Stimulated activated CD8-positive, alpha-beta memory T cell treated with anti-CD3 and anti-CD28 coated beads, Interleukin-12 subunit alpha, Interleukin-12 subunit beta, amount 100 ng/mL, for 1 hour (primary cell): Measurements from ENCODE around the gene ACOT8.
"Not testable (repeated sequence)": the region's sequence is repeated elsewhere in the genome, so short reads cannot be mapped to it uniquely, and the experiment has no call there.

ENCODE experiments used
- DNase-seq: peaks from one replicate; pipeline ENCODE4 v3.0.0-alpha.2; 2020; ENCODE audit warnings: low read depth

The ACOT8 gene

GRCh38 chr20:45827030-45827652 lies 30.1 kb downstream of the ACOT8 start, which contains the start of gene TNNC2:
TNNC2 (minus strand) TSS chr20:45827312; CDS start chr20:45827248, 64 bp downstream.
- DNase-seq = no peak

DNA sequence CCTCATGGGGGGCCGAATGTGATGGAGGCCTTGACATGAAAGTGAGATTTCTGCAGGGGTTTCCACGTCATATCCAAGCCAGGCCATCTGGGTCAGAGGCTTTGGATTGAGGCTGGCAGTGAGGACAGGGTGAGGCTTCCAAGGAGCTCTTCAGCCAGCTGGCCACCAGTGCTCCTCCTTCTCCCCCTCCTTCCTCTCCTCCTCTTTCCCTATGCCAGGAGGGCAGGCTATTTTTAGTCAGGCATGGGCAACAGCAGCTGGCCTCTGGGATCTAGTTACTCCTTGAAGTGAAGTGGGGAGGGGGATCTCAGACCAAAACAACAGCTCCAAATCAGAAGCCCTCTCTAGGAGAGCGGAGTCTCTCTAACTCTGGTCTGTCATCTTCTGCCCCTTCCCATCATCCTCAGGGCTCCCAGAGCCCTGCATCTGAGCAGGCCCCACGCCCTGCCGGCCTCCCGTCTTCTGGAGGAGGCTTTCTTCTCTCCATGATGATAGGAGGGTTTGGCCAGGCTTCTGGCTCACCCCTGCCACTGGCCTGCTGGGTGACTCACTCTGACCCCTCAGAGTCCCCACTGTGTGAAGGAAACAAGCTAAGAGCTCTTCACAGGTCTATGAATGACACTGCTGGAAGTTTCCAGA lies 30.7 kb downstream of the ACOT8 start:
- no peak for DNase-seq

DNA sequence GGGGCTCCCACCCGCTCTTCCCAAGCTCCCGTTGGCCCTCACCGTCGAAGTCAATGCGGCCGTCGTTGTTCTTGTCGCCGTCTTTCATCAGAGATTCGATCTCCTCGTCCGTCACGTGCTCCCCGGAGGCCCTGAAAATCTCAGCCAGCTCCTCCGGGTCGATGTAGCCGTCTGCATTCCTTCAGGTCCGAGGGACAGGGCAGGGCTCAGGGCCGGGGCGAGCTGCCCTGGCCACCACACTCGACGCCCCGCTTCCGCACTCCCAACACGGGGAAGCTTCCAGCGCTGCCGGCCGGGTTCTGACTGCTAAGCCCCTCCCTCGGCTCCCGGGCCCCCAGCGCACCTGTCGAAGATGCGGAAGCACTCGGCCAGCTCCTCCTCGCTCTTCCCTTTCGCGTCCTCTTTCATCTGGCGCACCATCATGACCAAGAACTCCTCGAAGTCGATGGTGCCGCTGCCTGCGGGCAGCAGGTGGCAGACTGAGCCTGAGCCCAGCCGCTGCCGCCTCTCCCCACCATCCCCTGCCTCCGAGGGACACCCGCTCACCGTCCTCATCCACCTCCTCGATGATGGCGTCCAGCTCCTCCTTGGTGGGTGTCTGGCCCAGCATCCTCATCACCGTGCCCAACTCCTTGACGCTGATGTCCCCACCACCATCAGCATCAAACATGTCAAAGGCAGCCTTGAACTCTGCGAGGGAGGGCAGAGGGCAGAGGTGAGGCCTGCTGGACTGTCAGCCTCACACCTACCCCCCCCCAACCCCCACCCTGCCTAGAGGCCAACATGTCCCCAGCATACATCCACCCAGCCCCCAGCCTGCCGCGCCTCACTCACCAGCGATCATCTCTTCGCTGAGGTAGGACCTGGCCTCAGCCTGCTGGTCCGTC lies 33.0 kb downstream of the ACOT8 start:
- DNase-seq = peak; percentile 24

- DNase-seq = no peak
Observed at GRCh38 chr20:45822857-45823256, 34.3 kb downstream of the ACOT8 start.

DNA sequence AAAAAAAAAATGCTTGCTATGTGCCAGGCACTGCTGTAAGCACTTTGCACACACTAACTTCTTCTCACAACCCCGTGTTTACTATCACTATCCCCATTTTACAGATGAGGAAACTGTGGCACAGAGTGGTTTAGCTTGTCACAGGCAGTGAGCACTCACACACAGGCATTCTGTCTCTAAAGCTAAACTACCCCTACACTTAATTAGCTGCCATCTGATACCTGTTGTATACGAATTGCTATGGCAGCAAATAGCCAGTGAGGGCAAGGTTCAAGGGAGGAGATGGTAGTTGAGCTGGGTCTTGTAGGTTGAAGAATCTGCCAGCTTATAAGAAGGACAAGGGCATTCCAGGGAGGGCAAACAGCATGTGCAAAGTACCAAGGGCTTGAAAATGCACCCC lies 35.2 kb downstream of the ACOT8 start:
- no peak for DNase-seq

DNA sequence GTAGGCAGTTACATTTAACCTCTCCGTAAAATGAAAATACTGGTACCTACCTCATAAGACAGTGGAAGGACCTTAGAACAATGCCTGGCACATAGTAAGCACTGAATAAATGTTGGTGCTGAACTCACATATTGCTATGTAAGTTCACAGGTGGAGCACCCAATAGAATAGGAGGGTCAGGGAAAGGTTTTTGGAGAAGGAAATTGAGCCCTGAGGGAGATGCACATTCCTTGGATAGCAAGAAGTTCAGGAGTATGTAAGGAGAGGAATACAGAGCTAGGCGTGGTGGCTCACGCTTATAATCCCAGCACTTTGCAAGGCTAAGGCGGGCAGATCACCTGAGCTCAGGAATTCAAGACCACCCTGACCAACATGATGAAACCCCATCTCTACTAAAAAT lies 37.7 kb downstream of the ACOT8 start:
- no peak for DNase-seq

DNA sequence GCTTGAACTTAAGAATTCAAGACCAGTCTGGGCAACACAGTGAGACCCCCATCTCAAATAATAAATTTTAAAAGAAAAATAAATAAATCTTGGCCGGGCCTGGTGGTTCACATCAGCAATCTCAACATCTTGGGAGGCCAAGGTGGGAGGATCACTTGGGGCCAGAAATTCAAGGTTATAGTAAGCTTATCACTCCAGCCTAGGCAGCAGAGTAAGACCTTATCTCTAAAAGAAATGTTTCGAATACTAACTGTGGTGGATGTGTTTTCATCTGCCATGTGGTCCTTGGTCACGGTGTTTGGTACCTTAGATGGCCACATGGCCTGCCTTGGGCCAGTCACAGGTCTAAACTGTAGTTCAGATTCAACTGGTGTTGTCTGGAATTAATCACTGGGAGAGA lies 39.0 kb downstream of the ACOT8 start:
- no peak for DNase-seq

DNA sequence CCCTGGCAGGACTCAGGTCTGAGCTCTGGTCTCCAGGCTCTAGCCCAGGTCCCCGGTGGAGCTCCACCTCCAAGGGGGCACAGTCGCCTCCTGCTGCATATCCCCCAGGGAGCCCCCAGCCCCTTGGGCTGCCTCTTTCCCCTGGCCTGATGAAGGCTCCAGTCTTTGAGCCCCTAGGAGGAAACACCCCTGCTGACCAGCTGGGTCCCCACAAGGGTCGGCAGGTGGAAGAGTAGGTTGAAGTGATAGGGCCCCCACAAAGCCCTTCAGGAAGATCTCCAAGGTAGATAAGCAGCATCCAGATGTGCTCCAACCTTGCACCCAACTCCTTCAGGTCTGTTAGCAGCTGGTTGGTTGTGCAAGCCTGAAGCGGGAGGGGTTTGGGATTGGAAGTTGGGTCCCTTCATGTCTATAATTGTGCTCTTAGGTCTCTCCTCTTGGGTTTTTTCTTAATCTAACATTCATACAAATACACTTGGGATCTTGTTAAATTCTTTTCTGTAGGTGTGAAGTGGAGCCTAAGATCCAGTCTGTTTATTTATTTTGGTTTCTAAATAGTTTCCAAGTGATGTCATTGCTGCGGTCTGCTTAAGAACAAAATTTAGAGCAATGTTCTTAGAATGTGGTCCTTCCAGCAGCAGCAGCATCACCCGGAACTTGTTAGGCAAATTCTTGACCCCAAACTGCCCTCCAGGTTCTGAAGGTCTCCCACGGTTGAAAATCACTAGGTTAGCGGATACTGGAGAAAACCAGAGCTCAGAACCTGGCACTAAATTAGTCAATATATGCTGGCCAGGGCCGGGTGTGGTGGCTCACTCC lies 39.6 kb downstream of the ACOT8 start:
- DNase-seq = no peak

DNA sequence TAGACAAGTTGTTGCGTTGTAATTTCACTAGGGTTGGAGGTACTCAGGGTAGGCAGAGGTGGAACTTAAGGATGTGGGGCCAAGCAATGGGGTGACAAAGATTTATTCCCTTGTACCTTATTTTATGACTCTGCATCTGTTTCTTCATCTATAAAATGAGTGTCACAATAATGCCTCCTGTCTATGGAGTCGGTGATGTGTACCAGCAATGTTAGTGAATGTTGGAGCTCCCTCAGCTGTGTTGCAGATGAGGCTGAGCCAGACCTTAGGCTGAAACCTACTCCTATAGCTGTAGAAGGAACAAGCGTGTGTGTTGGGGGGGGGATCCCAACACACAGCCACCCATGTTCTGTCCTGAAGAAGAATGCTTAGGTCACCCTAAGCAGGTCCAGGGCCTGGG lies 40.2 kb downstream of the ACOT8 start:
- DNase-seq = no peak

DNA sequence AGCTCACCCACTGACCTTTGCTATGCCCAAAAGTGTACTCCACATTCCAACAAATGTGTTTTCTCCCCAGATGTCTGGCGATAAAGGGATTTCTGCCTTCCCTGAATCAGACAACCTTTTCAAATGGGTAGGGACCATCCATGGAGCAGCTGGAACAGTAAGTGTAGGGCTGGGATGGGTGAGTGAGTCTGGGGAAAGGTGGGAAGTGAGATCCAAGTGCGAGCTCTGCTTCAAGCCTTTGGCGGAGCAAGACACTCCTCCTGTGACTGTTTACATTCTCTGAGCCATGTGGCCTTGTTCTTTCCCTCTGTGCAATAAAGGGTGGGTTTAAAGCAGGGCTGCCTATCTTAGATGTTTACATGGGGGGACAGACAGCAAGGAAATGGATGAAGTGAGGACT lies 42.9 kb downstream of the ACOT8 start:
- DNase-seq = no peak

DNA sequence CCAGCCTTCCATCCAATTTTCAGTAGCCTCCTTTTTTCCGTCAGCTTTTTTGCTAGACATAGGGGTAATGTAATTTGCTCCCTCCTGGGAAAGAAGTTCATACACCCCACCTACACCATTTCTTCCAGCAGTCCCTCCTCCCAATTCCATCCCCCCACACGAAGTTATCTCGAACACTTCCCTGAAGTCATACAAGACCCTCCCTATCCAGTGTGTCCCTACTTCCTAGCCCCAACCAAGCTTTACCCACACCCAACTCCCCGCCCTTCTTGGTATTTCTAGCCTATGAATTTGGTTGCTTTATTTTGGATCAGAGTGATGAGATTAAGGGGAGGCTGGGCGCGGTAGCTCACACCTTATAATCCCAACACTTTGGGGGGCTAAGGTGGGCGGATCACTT lies 43.7 kb downstream of the ACOT8 start:
- no peak for DNase-seq

- DNase-seq = no peak
Observed at GRCh38 chr20:45813006-45813340, 44.2 kb downstream of the ACOT8 start.

- DNase-seq = peak; percentile 89
Observed at GRCh38 chr20:45812157-45813005, 44.8 kb downstream of the ACOT8 start, which contains the start of gene UBE2C. UBE2C (plus strand) TSS chr20:45812644; CDS start chr20:45812696, 52 bp downstream.

DNA sequence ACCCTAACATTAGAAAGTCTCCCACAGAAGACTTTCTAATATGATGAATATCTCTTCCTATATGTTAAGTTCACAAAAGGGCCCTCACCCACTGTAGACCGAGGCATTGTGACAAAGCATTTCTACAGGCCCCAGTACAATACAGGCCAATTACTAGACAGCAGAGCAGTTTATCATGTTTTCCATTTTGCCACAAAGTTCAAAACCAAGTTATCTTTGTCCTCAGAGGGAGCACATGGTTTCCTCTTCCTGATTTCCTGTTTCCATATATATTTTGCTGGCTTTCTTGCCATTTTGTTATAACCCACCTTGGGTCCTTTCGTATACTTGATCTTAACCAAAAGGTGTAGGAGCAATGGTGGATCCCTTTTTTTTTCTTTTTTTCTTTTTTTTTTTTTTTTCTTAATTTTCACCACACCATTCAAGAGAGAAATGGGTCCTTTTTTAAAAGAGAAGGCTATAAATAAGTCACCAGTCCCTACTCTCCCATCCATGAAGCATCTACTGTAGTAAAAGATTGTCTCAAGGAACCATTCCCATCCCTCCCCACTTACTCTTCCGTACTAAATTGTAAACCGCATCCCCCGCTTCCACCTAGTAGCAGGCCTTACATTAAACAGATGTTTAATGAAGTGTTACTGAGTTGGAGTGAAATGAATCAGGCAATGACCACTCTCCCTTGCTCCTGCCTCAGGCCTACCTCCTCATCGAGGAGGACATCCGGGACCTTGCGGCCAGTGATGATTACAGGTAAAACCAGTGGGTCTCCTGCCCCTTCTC lies 46.8 kb downstream of the ACOT8 start:
- no peak for DNase-seq

GRCh38 chr20:45801851-45802250 lies 55.3 kb downstream of the ACOT8 start:
- DNase-seq = no peak

GRCh38 chr20:45798935-45799642 lies 58.1 kb downstream of the ACOT8 start:
- peak; percentile 48 for DNase-seq

GRCh38 chr20:45797955-45798354 lies 59.2 kb downstream of the ACOT8 start:
- not testable (repeated sequence) for DNase-seq

GRCh38 chr20:45797510-45797909 lies 59.7 kb downstream of the ACOT8 start:
- not testable (repeated sequence) for DNase-seq

DNA sequence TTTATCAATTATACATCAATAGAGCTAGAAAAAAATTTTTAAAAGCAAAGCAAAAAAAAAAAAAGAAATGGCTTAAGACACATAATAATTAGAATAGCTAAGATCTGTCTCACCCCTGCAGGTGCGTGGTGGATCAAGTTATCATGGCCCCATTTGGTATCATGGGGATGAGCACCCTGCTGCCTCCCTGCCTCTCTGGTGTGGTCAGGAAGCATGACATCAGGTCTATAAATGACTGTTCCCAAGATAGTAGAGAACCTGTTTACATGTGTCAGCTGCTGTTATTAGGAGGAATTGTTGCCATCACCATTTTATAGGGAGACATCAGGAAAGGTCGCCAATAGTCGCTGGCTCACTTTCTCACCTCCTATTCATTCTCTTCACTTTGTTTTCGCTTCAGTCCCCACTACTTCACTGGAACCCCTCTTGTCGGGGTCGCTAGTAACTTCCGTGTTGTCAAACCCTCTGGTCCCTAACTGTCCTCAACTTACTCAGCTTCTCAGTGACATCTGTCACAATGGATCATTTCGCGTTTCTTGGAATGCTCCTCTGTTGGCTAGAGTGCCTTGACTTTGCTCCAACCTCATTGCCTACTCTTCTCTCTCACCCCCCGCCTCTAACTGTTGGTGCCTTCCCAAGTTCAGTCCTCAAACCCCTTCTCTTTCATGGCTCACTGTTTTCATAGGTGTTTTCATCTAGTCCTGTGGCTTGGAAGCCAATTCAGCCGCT lies 60.7 kb downstream of the ACOT8 start:
- no peak for DNase-seq
